SK-N-SH (cell line): Measurements from ENCODE around the gene TMEM126A. TPM values are rescaled to one million over a fixed set of nuclear protein-coding genes. Genes with fewer than 3 reads are reported as not detected.
A peak's percentile ranks its signal among the peaks of the same experiment; 100 is the strongest.

Experiments
- CTCF ChIA-PET: fragments of 300-600, 350-600 bp; formaldehyde crosslinking; extraction: SDS; loops from one replicate; lab custom pipeline; 2021; lab: Yijun Ruan, JAX
- POLR2A ChIA-PET: fragments of 350-600 bp; sonication (Branson Sonifier 250); formaldehyde crosslinking; extraction: SDS; loops from one replicate; lab custom pipeline; 2020; ENCODE audit warnings: antibody characterized with exemption, inconsistent platforms; lab: Yijun Ruan, JAX
- DNase-seq: peaks from one replicate; pipeline ENCODE4 v3.0.0; 2012
- H2AFZ ChIP-seq: fragments of 200-600 bp; sonication (generic); 2 replicates; pipeline ENCODE4 v1.8.1; 2016; ENCODE audit warnings: antibody characterized with exemption, mild to moderate bottlenecking, low read depth
- H3F3A ChIP-seq: fragments of 200-600 bp; sonication (generic); replicated peaks from 2 replicates; pipeline ENCODE3; 2016; ENCODE audit warnings: antibody characterized with exemption, mild to moderate bottlenecking; ENCODE audit not compliant: insufficient read depth
- H3K27ac ChIP-seq, 2 experiments: fragments of 200-500 bp in 1 of 2; fragments of 200-600 bp in 1 of 2; sonication (Bioruptor generic) in 1 of 2; sonication (generic), shearing (Covaris generic) in 1 of 2; 2 replicates each; pipeline versions ENCODE4 v1.5.1 to v1.6.1; 2014 to 2016; ENCODE audit warnings: low read depth in 2 of 2, inconsistent platforms in 1 of 2, low read length in 1 of 2, mild to moderate bottlenecking in 1 of 2, mixed read lengths in 1 of 2
- H3K27me3 ChIP-seq: fragments of 200-600 bp; sonication (generic), shearing (Covaris generic); 2 replicates; pipeline ENCODE4 v1.6.1; 2016; ENCODE audit warnings: mixed run types; ENCODE audit not compliant: insufficient read depth
- H3K36me3 ChIP-seq, 2 experiments: fragments of 200-500 bp in 1 of 2; fragments of 200-600 bp in 1 of 2; sonication (Bioruptor generic) in 1 of 2; sonication (generic) in 1 of 2; replicated peaks in 1 of 2; 2 replicates each; pipeline versions ENCODE3 to v1.5.1; 2014 to 2016; ENCODE audit warnings: low read length in 1 of 2, mild to moderate bottlenecking in 1 of 2; ENCODE audit not compliant: insufficient read depth in 2 of 2, control insufficient read depth in 1 of 2
- H3K4me1 ChIP-seq, 2 experiments: fragments of 200-500 bp in 1 of 2; fragments of 200-600 bp in 1 of 2; sonication (Bioruptor generic) in 1 of 2; sonication (generic), shearing (Covaris generic) in 1 of 2; 2 replicates each; pipeline versions ENCODE4 v1.5.1 to v1.6.1; 2014 to 2016; ENCODE audit warnings: low read depth in 1 of 2, low read length in 1 of 2, mixed run types in 1 of 2; ENCODE audit not compliant: insufficient read depth in 2 of 2, control insufficient read depth in 1 of 2
- H3K4me2 ChIP-seq: fragments of 200-600 bp; sonication (generic), shearing (Covaris generic); 2 replicates; pipeline ENCODE4 v1.6.1; 2017; ENCODE audit warnings: mixed run types
- H3K4me3 ChIP-seq, 2 experiments: fragments of 200-500 bp in 1 of 2; fragments of 200-600 bp in 1 of 2; sonication (Bioruptor generic) in 1 of 2; sonication (generic), shearing (Covaris generic) in 1 of 2; 2 replicates each; pipeline versions ENCODE4 v1.5.1 to v1.8.1; 2014 to 2016; ENCODE audit warnings: low read depth in 2 of 2, inconsistent platforms in 1 of 2, low read length in 1 of 2, mild to moderate bottlenecking in 1 of 2, mixed read lengths in 1 of 2, moderate library complexity in 1 of 2
- H3K79me2 ChIP-seq: fragments of 200-600 bp; sonication (generic); 2 replicates; pipeline ENCODE4 v1.8.1; 2017; ENCODE audit warnings: mild to moderate bottlenecking; ENCODE audit not compliant: insufficient read depth
- H3K9ac ChIP-seq: fragments of 200-600 bp; sonication (generic); 2 replicates; pipeline ENCODE4 v1.6.1; 2017; ENCODE audit warnings: mixed run types
- H3K9me2 ChIP-seq: fragments of 200-600 bp; sonication (generic); 2 replicates; pipeline ENCODE4 v1.6.1; 2017; ENCODE audit warnings: mixed run types
- H3K9me3 ChIP-seq: fragments of 200-600 bp; sonication (generic); 2 replicates; pipeline ENCODE4 v1.6.1; 2017; ENCODE audit warnings: mixed run types, mild to moderate bottlenecking, moderate library complexity
- H4K20me1 ChIP-seq: fragments of 200-600 bp; sonication (generic); 2 replicates; pipeline ENCODE4 v1.6.1; 2017; ENCODE audit warnings: mild to moderate bottlenecking, mixed run types; ENCODE audit not compliant: insufficient read depth
- CHD2 ChIP-seq: fragments of 150-350 bp; IDR thresholded peaks from 2 replicates; pipeline ENCODE4 v1.6.1; 2018; ENCODE audit warnings: low read length; ENCODE audit not compliant: partially characterized antibody
- ELF1 ChIP-seq: IDR thresholded peaks from 2 replicates; pipeline ENCODE4 v1.4.0; 2012
- FOSL2 ChIP-seq: IDR thresholded peaks from 2 replicates; pipeline ENCODE4 v1.4.0; 2012; ENCODE audit warnings: low read depth, mild to moderate bottlenecking, moderate library complexity, borderline replicate concordance
- GATA2 ChIP-seq: sonication (generic); formaldehyde crosslinking; IDR thresholded peaks from 2 replicates; pipeline ENCODE4 v1.5.0; 2020; ENCODE audit warnings: mild to moderate bottlenecking, missing genetic modification reagents
- MXI1 ChIP-seq: IDR thresholded peaks from 2 replicates; pipeline ENCODE4 v1.6.1; 2012; ENCODE audit warnings: mild to moderate bottlenecking, low read depth, low read length, improper control_type of control experiment
- NRF1 ChIP-seq: IDR thresholded peaks from 2 replicates; pipeline ENCODE4 v1.6.1; 2012; ENCODE audit warnings: low read depth, mild to moderate bottlenecking, low read length
- RAD21 ChIP-seq: IDR thresholded peaks from 2 replicates; pipeline ENCODE4 v1.6.1; 2012; ENCODE audit warnings: mild to moderate bottlenecking, low read length
- RFX5 ChIP-seq: IDR thresholded peaks from 2 replicates; pipeline ENCODE4 v1.6.1; 2012; ENCODE audit warnings: mild to moderate bottlenecking, improper control_type of control experiment, low read length
- RXRA ChIP-seq: IDR thresholded peaks from 2 replicates; pipeline ENCODE4 v1.4.0; 2012; ENCODE audit warnings: low read depth, mild to moderate bottlenecking, borderline replicate concordance
- SIN3A ChIP-seq: IDR thresholded peaks from 2 replicates; pipeline ENCODE4 v1.6.1; 2012; ENCODE audit warnings: low read depth, mild to moderate bottlenecking, low read length, moderate library complexity, borderline replicate concordance
- TAF1 ChIP-seq: IDR thresholded peaks from 2 replicates; pipeline ENCODE4 v1.6.1; 2012; ENCODE audit warnings: low read depth, mild to moderate bottlenecking, low read length, moderate library complexity, borderline replicate concordance
- TEAD4 ChIP-seq: IDR thresholded peaks from 2 replicates; pipeline ENCODE4 v1.4.0; 2012; ENCODE audit warnings: mild to moderate bottlenecking, borderline replicate concordance; ENCODE audit not compliant: insufficient read depth
- YY1 ChIP-seq: IDR thresholded peaks from 2 replicates; pipeline ENCODE4 v1.4.0; 2012; ENCODE audit warnings: low read depth, mild to moderate bottlenecking
- WGBS: methylation state at CpG from one replicate; pipeline ENCODE4 v1.1.6; 2017; ENCODE audit warnings: low lambda C conversion rate; 5-methylcytosine and 5-hydroxymethylcytosine counted together
- polyA plus RNA-seq, 3 experiments: library from polyadenylated mRNA; depleted of rRNA; stranded (reverse); fragments of >200 nt; gene quantifications; 2 replicates each; pipeline ENCODE4 v1.2.3, GENCODE V29; 2012
- TF ChIP-seq, protein P1 (sequence below): IDR thresholded peaks from 2 replicates; pipeline ENCODE4 v1.4.0; 2012; ENCODE audit warnings: low read depth, borderline replicate concordance
- TF ChIP-seq, protein P2 (sequence below): IDR thresholded peaks from 2 replicates; pipeline ENCODE4; 2012
- TF ChIP-seq, protein P3 (sequence below): IDR thresholded peaks from 2 replicates; pipeline ENCODE4 v1.4.0; 2012; ENCODE audit warnings: low read depth
- TF ChIP-seq, protein P4 (sequence below): fragments of 150-350 bp; IDR thresholded peaks from 2 replicates; pipeline ENCODE4 v1.6.1; 2017; ENCODE audit warnings: antibody characterized with exemption, low read length, low read depth, borderline replicate concordance

TMEM126A gene
- polyA plus RNA-seq, 1 of the 3 experiments (the other 2 are of a cell fraction) = 30.5 TPM

DNA sequence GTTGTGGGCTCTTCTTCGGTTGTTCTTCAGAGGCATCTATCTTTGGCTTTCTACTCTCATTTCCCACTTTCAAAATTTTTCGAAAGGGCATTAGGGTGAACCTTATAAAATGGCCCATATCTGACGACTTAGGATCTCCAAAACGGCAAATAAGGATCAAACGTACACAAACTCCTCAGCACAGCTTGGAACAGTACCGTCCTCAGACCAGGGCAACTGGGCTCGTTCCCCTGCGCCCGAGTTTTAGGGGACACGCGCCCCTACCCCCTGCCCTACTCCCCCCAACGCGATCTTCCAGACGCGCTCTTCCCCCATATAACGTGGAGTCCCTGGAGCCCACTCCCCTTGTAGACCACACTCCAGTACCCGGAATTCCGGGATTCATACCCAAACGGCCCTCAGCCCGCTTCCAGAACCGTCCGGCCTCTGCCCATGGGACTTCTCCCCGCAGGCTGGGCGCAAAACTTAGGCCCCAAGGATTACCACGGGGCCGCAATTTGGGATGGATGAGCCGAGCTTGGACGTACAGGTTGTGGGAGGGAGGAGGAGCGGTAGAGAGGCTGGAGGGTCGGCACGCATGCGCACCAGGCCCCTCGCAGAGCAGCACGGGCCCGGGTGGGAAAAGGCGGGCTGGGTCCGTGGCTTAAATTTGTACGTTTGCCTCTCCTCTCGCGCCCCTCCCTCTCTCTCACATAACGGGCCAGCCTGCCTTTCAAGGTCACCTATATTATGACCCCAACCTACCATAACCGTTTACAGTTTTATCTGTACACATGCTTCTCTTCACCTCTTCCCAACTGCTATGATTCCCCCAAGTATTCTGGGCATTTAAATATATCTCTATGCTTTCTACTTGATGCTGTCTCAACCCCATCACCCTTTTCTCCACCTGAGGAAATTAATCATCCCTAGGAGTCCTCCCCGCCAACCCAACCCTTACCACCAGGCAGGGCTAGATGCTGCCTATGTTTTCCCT, 34.9 kb downstream of the TMEM126A start (continued):
- TF ChIP-seq, protein P1, sequence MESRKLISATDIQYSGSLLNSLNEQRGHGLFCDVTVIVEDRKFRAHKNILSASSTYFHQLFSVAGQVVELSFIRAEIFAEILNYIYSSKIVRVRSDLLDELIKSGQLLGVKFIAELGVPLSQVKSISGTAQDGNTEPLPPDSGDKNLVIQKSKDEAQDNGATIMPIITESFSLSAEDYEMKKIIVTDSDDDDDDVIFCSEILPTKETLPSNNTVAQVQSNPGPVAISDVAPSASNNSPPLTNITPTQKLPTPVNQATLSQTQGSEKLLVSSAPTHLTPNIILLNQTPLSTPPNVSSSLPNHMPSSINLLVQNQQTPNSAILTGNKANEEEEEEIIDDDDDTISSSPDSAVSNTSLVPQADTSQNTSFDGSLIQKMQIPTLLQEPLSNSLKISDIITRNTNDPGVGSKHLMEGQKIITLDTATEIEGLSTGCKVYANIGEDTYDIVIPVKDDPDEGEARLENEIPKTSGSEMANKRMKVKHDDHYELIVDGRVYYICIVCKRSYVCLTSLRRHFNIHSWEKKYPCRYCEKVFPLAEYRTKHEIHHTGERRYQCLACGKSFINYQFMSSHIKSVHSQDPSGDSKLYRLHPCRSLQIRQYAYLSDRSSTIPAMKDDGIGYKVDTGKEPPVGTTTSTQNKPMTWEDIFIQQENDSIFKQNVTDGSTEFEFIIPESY = no peak
- TF ChIP-seq NRF1 (peak; percentile 77), GATA2 (CRISPR knock-in tag) (no peak), FOSL2 (no peak), RXRA (no peak), RFX5 (no peak)

DNA sequence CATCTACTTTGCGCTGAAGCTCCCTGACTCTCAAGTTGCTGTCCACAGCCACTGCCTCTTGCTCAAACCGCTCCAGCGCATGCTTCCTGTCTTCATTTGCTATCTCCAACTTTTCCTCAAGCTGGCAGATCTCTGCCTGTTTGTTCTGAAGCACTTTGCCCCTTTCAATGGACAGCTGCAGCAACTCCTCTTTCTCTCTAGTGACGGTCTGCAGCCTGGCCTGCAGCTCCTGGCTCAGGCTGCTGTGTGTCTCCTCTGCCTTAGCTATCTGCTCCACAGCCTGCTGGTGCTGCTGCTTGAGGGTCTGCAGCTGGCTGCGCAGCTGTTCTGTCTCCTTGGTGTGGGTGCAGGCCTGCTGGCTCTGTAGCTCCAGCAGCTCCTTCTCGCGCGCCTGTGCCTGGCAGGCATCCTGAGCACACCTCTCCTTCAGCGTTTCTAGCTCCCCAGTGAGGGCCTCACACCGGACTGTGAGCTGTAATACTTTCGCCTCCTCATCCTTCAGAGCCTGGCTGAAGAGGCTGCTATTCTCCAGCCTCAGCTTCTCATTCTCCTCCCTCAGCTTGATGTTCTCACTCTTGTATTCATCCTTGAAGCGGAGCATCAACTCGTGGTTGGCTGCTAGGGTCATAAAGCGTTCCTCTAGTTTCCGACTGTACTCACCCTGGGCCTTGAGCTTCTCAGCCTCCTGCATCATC, 37.5 kb downstream of the TMEM126A start:
- POLR2A ChIA-PET = interaction anchor here (1.8 to 2.0 kb wide), 2 partner anchors 21 to 38 kb away, joined by 9 to 16 read pairs; partner anchors contain the start of genes CREBZF and TMEM126A
- Histone ChIP-seq H4K20me1 (no peaks in the 10 kb centered on the region), H3K4me3 (peak overlapping the region; percentile 56 to 59), H3F3A (peaks cover 18% of the 10 kb centered on the region), H3K79me2 (no peaks in the 10 kb centered on the region; the same call in 1 of the 2 replicates), H2AFZ (peak overlapping the region; percentile 39; the same call in 1 of the 2 replicates), H3K9ac (peak overlapping the region; percentile 52), H3K4me1 (peaks cover 0 to 14% of the 10 kb centered on the region in 2 experiments; a peak in 3 of 4 replicates), H3K9me3 (no peaks in the 10 kb centered on the region), H3K27ac (peak overlapping the region; percentile 81 to 85), H3K9me2 (no peaks in the 10 kb centered on the region), H3K27me3 (no peaks in the 10 kb centered on the region), H3K4me2 (peak overlapping the region; percentile 75), H3K36me3 (no peaks in the 10 kb centered on the region)
- 79% methylated on average over 15 of the region's 15 CpGs for WGBS
- CTCF ChIA-PET = interaction anchor here (1.0 to 2.2 kb wide), 3 partner anchors 10 to 169 kb away, joined by 3 to 8 read pairs (median 8); partner anchors contain the start of genes CCDC83 and CREBZF
- DNase-seq = peak; percentile 28
- TF ChIP-seq RAD21 (no peak), NRF1 (no peak), TEAD4 (no peak), MXI1 (no peak), YY1 (no peak), CHD2 (no peak), SIN3A (no peak), TAF1 (no peak), FOSL2 (no peak), ELF1 (no peak)
- TF ChIP-seq, protein P2, sequence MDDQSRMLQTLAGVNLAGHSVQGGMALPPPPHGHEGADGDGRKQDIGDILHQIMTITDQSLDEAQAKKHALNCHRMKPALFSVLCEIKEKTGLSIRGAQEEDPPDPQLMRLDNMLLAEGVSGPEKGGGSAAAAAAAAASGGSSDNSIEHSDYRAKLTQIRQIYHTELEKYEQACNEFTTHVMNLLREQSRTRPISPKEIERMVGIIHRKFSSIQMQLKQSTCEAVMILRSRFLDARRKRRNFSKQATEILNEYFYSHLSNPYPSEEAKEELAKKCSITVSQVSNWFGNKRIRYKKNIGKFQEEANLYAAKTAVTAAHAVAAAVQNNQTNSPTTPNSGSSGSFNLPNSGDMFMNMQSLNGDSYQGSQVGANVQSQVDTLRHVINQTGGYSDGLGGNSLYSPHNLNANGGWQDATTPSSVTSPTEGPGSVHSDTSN = no peak
- TF ChIP-seq, protein P1 = no peak
- TF ChIP-seq, protein P3, sequence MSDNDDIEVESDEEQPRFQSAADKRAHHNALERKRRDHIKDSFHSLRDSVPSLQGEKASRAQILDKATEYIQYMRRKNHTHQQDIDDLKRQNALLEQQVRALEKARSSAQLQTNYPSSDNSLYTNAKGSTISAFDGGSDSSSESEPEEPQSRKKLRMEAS = no peak
- TF ChIP-seq, protein P4, sequence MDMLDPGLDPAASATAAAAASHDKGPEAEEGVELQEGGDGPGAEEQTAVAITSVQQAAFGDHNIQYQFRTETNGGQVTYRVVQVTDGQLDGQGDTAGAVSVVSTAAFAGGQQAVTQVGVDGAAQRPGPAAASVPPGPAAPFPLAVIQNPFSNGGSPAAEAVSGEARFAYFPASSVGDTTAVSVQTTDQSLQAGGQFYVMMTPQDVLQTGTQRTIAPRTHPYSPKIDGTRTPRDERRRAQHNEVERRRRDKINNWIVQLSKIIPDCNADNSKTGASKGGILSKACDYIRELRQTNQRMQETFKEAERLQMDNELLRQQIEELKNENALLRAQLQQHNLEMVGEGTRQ = no peak
